ENCODE measurements around the gene NPLOC4.

The NPLOC4 gene

DNA sequence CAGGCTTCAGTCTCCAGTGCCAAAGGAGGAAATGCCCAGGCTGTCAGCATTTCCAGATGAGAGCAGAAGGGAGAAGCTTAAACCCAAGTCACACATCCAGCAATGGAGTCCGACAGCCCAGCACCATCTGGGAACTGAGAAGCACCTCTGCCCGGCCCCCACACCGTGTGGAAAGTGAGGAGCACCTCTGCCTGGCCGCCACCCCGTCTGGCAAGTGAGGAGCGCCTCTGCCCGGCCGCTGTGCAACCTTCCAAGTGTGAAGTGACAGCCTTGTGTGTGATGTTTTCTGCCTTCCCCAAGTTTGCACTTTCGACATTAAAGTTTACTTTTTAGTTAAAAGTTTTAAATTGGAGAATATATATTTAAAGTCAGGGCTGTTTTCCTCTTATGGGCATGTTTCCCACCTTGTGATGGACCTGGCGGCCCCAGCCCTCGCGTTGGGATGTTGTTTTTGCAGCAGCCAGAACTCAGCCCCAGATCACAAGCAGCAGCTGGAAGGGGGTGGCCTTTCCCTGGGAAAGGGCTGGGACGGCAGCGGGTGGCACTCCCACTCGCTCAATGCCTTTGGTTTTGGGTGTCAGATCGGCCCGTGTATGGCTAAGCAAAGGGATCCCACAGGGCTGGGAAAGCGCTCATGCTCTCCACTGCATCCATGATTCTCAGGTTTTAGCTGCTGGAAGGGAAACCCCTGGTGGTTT lies 36.8 kb upstream of the NPLOC4 start:
- no peak for DNase-seq (ENCODE audit: low spot score)
- TF ChIP-seq, protein P1, sequence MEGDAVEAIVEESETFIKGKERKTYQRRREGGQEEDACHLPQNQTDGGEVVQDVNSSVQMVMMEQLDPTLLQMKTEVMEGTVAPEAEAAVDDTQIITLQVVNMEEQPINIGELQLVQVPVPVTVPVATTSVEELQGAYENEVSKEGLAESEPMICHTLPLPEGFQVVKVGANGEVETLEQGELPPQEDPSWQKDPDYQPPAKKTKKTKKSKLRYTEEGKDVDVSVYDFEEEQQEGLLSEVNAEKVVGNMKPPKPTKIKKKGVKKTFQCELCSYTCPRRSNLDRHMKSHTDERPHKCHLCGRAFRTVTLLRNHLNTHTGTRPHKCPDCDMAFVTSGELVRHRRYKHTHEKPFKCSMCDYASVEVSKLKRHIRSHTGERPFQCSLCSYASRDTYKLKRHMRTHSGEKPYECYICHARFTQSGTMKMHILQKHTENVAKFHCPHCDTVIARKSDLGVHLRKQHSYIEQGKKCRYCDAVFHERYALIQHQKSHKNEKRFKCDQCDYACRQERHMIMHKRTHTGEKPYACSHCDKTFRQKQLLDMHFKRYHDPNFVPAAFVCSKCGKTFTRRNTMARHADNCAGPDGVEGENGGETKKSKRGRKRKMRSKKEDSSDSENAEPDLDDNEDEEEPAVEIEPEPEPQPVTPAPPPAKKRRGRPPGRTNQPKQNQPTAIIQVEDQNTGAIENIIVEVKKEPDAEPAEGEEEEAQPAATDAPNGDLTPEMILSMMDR (conservative IDR thresholded peaks at IDR 0.05; ENCODE audit: low read depth) = no peak
- ChIA-PET CTCF (interaction anchor here (0.9 kb wide), 1 partner anchor 1103 kb away, joined by 3 read pairs; no protein-coding TSS in a partner anchor), POLR2A (ENCODE audit: low non-redundant PET) (interaction anchor here (0.6 kb wide), 1 partner anchor 171 kb away, joined by 3 read pairs; no protein-coding TSS in a partner anchor)
- H3K27ac ChIP-seq = peak overlapping the region; percentile 51

DNA sequence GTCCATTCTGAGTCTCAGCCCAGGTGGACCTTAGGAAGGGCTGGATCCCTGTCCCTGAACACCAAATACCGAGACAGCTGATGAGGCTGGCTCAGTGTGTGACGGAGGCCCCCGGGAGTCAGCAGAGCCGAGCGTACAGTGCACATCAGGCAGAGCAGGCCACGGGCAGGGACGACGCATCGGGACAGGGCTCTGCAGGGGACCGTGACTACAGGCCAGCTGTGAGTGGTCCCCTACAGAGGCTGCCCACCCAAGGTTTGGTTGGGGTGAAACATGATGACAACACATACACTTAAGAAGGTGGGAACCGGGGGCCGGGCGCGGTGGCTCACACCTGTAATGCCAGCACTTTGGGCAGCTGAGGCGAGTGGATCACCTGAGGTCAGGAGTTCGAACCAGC lies 36.0 kb upstream of the NPLOC4 start:
- DNase-seq (ENCODE audit: low spot score) = no peak
- TF ChIP-seq, protein P1 (conservative IDR thresholded peaks at IDR 0.05; ENCODE audit: low read depth) = no peak
- ChIA-PET CTCF (no interaction called here), POLR2A (ENCODE audit: low non-redundant PET) (no interaction called here)
- H3K27ac ChIP-seq = peak overlapping the region; percentile 51

DNA sequence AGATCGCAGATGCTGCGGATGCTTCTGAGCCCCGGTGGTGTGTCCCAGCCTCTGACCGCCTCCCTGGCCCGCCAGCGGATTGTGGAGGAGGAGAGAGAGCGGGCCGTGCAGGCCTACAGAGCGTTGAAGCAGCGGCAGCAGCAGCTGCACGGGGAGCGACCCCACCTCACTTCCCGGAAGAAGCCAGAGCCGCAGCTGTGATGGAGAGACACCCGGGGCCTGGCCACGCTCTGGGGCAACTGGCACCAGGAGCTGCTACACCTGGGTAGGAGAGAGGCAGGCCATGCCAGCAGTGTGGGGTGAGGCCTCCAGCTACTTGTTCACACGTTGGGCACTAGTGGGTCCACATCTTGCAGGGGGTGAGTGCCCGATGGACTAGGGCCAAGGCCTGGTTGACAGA lies 35.6 kb upstream of the NPLOC4 start:
- H3K27ac ChIP-seq = peak overlapping the region; percentile 51
- ChIA-PET POLR2A (ENCODE audit: low non-redundant PET) (no interaction called here), CTCF (no interaction called here)
- TF ChIP-seq, protein P1 (conservative IDR thresholded peaks at IDR 0.05; ENCODE audit: low read depth) = no peak
- DNase-seq (ENCODE audit: low spot score) = no peak

DNA sequence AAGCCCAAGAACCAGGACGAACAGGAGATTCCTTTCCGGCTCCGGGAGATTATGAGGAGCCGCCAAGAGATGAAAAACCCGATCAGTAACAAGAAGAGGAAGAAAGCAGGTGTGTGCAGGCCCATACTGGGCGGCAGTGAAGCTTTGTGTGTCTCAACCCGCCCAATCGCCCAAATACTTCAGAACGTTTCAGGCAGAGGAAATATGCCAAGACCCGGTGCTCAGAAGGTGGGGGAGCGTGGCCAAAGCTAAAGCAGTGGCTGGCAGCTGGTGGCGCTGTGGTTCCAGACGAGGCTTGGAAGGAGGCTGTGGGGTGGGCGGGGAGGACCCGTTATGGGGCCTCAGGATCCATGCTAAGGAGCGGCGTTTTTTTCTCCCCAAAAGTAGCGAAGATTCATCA lies 30.8 kb upstream of the NPLOC4 start:
- no peak for DNase-seq (ENCODE audit: low spot score)
- CTCF ChIA-PET = interaction anchor here (0.6 kb wide), 1 partner anchor 486 kb away, joined by 3 read pairs; no protein-coding TSS in a partner anchor
- H3K27ac ChIP-seq = peak overlapping the region; percentile 86
- TF ChIP-seq, protein P1 (conservative IDR thresholded peaks at IDR 0.05; ENCODE audit: low read depth) = no peak
- POLR2A ChIA-PET (ENCODE audit: low non-redundant PET) = no interaction called here

DNA sequence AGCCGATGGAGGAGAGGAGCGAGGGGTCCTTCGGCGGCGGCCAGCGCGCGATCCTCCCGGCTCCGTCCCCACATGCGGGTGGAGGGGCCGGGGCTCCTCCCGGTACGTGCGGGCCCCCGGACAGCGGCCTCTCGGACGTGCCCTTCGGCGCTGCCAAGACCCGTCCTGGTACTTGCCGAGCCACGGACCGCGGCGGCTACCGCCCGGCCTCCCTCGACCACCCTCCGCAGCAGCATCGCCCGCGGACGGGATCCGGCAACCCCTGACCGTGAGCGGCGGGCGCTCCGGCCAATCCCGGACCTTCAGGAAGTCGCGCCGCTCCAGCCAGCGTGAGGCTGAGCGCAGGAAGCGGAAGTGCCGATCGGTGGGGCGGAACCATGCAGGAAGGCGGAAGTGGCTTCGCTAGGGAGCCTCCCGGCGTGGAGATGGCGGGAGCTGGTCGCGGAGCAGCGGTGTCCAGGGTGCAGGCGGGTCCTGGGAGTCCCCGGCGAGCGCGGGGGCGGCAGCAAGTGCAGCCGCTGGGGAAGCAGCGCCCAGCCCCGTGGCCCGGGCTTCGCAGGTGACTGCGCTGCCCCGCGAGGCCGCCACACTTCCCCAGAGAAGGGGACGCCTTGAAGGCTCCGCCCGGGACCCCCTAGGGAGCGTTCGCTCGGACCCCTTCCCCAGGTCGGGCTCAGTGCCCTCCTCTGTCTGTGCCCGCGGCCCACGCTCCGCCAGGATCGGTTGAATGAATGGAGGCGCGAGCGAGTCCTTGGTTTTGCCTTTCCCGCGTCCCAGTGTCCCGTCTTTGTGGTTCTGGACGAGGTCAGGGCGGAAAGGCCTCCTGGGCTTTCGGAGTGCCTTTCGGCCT lies 29.7 kb upstream of the NPLOC4 start, which contains the start of the genes CCDC137 and OXLD1:
TSS of gene CCDC137 (plus strand) at position 396 of the 850 bp plus-strand sequence. CDS start at position 426, 30 bp downstream.
TSS of gene OXLD1 (minus strand) at position 264 of the 850 bp plus-strand sequence. CDS start at position 236, 28 bp downstream.
- TF ChIP-seq, protein P1 (conservative IDR thresholded peaks at IDR 0.05; ENCODE audit: low read depth) = no peak
- CTCF ChIA-PET = interaction anchor here (0.6 kb wide), 1 partner anchor 10 kb away, joined by 4 read pairs; no protein-coding TSS in a partner anchor
- H3K27ac ChIP-seq = peak within 1 kb of the TSS; percentile 86
- POLR2A ChIA-PET (ENCODE audit: low non-redundant PET) = interaction anchor here (0.6 to 1.6 kb wide), 4 partner anchors 10 to 191 kb away, joined by 3 to 5 read pairs (median 3); partner anchors contain the start of genes ARL16, HGS and PDE6G
- DNase-seq (ENCODE audit: low spot score) = peak; percentile 95

DNA sequence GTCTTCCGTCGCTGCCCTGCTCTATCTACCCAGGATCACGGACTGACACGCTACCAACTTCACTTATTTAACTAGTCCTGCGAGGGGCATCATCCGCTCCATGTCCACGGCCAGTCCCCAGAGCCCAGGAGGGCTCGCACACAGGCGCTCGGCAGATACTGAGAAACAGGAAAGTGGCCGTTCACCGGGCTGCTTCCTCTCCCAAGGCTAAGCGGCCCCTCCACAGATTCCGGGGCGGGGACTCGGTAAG lies 29.1 kb upstream of the NPLOC4 start:
- ChIA-PET CTCF (no interaction called here), POLR2A (ENCODE audit: low non-redundant PET) (interaction anchor here (1.6 kb wide), 1 partner anchor 10 kb away, joined by 3 read pairs; the partner anchor contains the start of gene PDE6G)
- H3K27ac ChIP-seq = peak overlapping the region; percentile 86
- TF ChIP-seq, protein P1 (conservative IDR thresholded peaks at IDR 0.05; ENCODE audit: low read depth) = no peak
- DNase-seq (ENCODE audit: low spot score) = no peak
